ENCODE measurements around the gene SACS. TPM values are rescaled to one million over a fixed set of nuclear protein-coding genes. Genes with fewer than 3 reads are reported as not detected.

The SACS gene
- total RNA-seq, 2 donors from 2014 or later: 32.6 to 61.2 TPM

DNA sequence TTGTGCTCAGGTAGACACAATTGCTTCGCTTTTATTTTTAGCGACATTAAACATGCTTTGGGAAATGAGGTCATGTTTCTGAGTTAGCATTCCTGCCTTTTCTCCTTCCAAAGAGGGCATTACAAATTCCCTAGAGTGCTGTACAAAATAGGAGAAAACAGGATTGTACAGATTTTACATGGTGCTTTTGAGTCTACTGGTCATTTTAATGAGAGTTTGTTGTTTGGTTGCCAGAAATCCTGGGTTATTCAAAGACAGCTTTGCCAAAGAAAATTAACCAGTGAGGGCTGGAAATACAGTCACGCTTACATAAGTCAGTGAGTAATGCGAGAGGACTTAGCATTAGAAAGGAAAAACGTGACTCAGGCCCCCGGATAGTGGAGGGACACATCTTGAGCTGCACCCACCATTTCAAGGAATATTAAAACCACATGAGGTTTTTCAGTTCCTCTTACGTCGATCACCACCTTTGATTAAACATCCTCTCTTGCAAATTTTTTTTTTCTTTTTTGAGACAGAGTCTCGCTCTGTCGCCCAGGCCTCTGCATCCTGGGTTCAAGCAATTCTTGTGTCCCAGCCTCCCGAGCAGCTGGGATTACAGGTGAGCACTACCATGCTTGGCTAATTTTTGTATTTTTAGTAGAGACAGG lies 55.4 kb downstream of the SACS start:
- no peak for DNase-seq (ENCODE audit: low spot score)
- intact Hi-C loops (cut with DNase I): loop anchor here in 1 of 2 donors (5.0 kb wide), 1 partner anchor 49 kb away; no protein-coding TSS in a partner anchor

DNA sequence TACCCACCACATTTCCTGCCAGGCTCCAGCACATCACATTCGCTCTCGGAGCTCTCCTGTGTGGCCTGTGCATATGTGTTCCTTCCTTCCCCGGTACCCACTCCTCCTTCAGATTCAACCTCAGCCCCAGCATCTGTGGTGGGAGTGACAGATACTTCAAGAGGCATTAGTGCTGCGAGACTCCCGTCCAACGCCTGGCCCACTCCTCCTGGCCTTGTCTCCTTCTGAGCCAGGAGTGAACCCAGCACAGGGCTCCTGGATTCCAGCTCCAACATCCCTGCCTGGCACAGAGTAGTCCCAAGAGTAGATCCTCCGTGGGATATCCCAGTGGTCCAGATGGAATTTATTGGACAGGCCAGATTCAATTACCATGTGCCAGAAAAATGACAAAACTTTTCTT lies 55.9 kb downstream of the SACS start:
- no peak for DNase-seq (ENCODE audit: low spot score)

DNA sequence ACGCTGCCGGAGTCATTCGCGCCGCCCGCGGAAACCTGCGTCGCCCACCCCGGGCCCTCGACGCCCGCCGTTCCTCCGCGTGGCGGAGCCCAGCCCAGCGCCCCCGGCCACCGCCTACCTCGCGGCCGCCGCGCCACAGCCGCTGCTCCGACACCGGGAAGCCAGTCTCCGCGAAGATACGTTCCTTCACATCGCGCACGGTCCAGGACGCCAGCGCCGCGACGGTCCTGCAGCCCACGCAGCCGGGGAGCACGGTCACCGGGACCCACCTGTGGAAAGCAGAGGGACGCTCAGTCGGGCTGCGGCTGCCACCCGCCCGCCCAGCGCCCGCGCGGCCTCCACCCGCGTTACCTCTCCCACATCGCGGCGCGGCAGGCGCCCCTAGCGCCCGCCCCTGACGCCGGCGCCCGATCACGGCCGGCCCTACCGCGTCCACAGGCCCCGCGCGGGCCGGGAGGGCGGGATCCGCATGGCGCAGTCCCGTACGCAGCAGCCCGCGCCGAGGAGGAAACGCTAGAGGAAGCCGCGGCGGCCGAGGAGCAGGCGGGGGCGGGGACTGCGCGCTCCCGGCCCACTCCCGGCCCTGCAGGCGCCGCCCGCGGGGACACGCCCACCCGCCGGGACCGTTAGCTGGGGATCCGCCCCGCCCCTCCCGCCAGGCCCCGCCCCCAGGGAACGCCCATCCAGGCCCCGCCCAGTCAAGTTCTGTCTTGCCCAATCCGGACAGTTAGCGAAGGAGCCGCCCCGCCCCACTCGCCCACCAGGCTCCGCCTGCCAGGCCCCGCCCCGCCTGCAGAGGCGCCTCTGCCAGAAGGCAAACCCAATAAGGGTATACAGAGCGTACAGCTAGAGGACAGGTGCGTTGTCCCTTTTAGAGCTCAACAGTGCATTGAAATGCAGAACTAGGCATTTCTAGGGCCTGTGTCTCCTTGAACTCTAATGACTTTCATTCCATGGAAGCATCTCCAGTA lies 58.2 kb downstream of the SACS start:
- DNase-seq (ENCODE audit: low spot score): peak; percentile 99
- intact Hi-C loops (cut with DNase I): loop anchor here in 1 of 2 donors (5.0 kb wide), 1 partner anchor 52 kb away; no protein-coding TSS in a partner anchor

More for the DNA sequence above, 55.9 kb downstream of the SACS start:
- intact Hi-C loops (cut with DNase I): loop anchor here in 1 of 2 donors (5.0 kb wide), 1 partner anchor 50 kb away; no protein-coding TSS in a partner anchor

GRCh38 chr13:23372264-23372906 lies 61.1 kb downstream of the SACS start:
- no peak for DNase-seq (ENCODE audit: low spot score)
- intact Hi-C loops (cut with DNase I): no loop called here

GRCh38 chr13:23367907-23368306 lies 65.6 kb downstream of the SACS start:
- intact Hi-C loops (cut with DNase I): no loop called here
- DNase-seq (ENCODE audit: low spot score): no peak

- no peak for DNase-seq (ENCODE audit: low spot score)
- intact Hi-C loops (cut with DNase I): no loop called here
Observed at GRCh38 chr13:23365652-23366051, 67.8 kb downstream of the SACS start.

DNA sequence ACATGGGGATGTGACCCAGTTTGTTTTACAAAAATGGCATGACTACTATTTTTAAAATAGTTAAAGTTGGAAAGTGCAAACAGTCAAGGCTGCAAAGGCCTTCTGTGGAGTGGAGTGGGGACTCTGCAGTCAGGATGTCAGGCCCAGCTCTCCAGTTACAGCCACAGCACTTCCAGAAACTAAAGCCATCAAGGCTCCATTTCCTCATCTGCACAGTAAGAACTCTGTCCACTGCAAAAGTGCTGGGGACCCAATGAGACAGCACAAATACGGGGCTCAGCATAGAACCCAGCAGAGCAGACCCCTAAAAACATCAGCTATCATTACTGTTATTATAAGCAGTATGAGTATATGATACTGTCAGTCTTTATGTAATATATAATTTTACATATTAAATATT lies 73.6 kb downstream of the SACS start:
- intact Hi-C loops (cut with DNase I): no loop called here
- DNase-seq (ENCODE audit: low spot score): no peak

GRCh38 chr13:23357349-23357748 lies 76.2 kb downstream of the SACS start:
- no peak for DNase-seq (ENCODE audit: low spot score)
- intact Hi-C loops (cut with DNase I): no loop called here

GRCh38 chr13:23356368-23356767 lies 77.1 kb downstream of the SACS start:
- DNase-seq (ENCODE audit: low spot score): no peak
- intact Hi-C loops (cut with DNase I): no loop called here

DNA sequence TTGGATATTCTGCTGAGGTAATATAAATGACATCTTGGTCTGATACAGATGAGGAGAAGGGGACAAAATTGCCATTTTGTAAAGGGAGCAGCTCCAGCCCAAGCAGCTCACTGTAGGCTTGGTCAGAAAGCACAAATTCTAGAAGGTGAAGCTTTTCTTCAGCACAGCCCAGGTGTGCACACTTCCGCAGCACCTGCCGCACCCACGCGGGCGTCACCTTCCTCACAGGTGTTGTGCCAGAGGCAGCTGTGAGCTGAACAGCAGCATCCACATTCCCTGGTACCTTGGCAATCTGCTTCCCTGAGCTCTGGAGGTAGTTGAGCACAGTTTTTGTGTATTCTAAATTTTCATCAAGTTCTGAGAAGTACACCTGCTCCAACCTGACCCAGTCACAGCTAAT lies 79.0 kb downstream of the SACS start:
- intact Hi-C loops (cut with DNase I): no loop called here

DNA sequence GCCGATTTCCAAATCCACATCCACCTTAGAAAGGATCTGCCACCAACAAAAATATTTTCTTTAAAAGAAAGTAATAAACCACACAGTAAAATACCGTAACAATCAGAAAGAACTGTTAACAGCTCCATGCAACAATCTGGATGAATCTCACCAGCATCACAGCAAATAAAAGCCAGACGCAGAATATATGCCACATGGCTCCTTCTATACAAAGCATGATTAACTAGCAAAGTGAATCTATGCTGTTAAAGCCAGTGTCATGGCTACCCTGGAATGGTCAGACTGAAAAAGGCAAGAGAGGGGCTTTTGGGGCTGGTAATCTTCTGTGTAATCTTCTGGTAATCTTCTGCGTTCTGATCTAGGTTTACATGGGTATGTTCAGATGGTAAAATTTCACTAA lies 81.3 kb downstream of the SACS start:
- intact Hi-C loops (cut with DNase I): no loop called here
- DNase-seq (ENCODE audit: low spot score): no peak

More for the DNA sequence above, 79.0 kb downstream of the SACS start:
- no peak for DNase-seq (ENCODE audit: low spot score)

GRCh38 chr13:23350009-23350408 lies 83.5 kb downstream of the SACS start:
- no peak for DNase-seq (ENCODE audit: low spot score)
- intact Hi-C loops (cut with DNase I): no loop called here

- no peak for DNase-seq (ENCODE audit: low spot score)
- intact Hi-C loops (cut with DNase I): no loop called here
Observed at GRCh38 chr13:23349161-23349897, 84.2 kb downstream of the SACS start.

DNA sequence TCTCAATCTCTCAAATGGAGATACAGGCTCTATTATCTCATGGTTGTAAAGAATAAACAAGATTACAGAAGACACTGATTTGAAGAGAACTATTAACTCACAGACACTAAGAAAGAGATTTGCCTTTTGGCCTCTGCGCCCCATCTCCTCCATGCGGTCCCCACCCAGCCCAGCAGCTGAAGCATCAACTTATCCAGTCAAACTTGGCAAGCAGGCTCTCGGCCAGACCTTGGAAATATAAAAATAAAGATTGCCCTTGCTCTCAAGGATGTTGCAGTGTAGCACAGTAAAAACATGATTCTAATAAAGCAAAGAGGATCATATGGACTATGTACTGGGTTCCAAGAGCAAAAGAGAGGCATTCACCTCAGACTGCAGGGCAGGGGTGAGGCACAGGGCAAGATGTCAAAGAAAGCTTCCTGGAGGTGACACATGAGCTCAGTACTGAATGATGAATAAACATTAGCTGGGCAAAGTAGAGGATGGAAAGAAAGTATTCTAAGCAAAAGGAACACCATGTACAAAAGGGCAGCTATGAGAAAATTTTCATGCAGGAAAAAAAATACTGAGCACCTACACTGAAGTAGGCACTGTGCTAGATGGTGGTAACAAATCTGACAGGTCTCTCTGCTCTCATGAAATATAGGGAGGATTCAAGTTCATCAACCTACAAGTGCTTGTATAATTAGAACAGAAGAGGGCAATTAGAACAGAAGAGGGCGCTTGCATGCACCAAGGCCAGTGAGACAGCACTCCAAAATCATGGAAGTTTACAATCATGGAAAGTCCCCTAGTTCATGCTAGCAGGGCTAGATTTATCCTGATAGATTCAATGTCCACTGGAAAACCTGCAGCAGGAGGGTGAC lies 85.0 kb downstream of the SACS start:
- intact Hi-C loops (cut with DNase I): no loop called here
- DNase-seq (ENCODE audit: low spot score): no peak

DNA sequence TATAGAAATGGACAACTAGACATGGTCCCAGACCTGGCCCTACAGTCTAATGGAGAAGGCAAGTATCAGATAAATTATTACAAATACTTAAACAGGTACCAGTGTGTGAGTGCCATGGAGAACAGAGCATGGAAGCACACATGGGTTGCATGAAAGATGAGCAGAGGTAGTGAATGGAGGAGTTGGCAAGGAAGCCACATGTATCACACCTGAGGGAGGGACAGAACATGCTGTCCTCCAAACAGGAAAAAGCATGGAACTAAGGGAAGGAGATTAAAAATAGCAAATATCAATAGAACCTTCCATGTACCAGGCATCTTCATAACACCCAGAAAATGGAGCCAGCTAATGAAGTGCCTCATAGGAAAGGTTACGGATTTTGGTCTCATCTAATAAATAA lies 85.9 kb downstream of the SACS start:
- no peak for DNase-seq (ENCODE audit: low spot score)
- intact Hi-C loops (cut with DNase I): no loop called here

- intact Hi-C loops (cut with DNase I): no loop called here
Observed at GRCh38 chr13:23344931-23345595, 88.4 kb downstream of the SACS start.

GRCh38 chr13:23339225-23339624 lies 94.3 kb downstream of the SACS start:
- intact Hi-C loops (cut with DNase I): no loop called here

More at GRCh38 chr13:23344931-23345595, 88.4 kb downstream of the SACS start:
- no peak for DNase-seq (ENCODE audit: low spot score)

DNA sequence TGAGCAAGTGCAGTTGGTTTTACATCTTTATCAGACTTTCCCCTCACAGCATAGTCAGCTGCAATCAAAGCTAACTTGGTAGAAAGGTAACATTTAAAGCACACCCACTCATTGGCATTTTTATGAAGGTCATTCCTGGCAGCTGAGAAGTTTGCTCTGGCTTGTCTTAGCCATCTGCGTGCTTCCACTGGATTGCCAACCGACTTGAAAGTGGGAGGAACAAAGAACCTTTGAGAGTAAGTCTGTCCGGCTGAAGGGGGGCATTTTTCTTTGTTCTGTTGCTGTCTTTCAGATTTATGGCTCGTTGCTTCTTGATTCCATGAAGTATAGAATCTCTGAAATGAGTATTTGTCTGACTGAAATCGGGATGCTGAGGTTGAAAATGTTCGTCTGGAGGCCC lies 103.1 kb downstream of the SACS start:
- no peak for DNase-seq (ENCODE audit: low spot score)
- intact Hi-C loops (cut with DNase I): no loop called here

More at GRCh38 chr13:23339225-23339624, 94.3 kb downstream of the SACS start:
- no peak for DNase-seq (ENCODE audit: low spot score)
